ENCODE data around the gene TNFRSF25.

Gene TNFRSF25

GRCh38 chr1:6425658-6426057 lies 40.3 kb downstream of the TNFRSF25 start:
- TF ChIP-seq EZH2 (IDR thresholded peaks at IDR 0.05) = no peak
- no peak for TF ChIP-seq POLR2AphosphoS5 (IDR thresholded peaks at IDR 0.05; ENCODE audit: borderline replicate concordance, low read depth, low read length)
- no peak for TF ChIP-seq FOXP2 (optimal IDR thresholded peaks at IDR 0.05; ENCODE audit: control extremely low read depth, extremely low read length, insufficient read depth)
- Histone ChIP-seq H3K27ac (no peak overlapping the region), H3K9ac (ENCODE audit: insufficient read length) (no peak overlapping the region), H3K4me3 (no peak overlapping the region), H3K36me3 (ENCODE audit: insufficient read depth, low read length) (no peaks in the 10 kb centered on the region), H3K9me3 (ENCODE audit: low read depth, low read length) (no peaks in the 10 kb centered on the region)
- DNase-seq (ENCODE audit: low read depth, low spot score) = no peak

- Histone ChIP-seq H3K4me3 (peak within 1 kb of the TSS; percentile 42; the same call in 1 of the 2 replicates), H3K9me3 (ENCODE audit: low read depth, low read length) (no peaks in the 10 kb centered on the region), H3K36me3 (ENCODE audit: insufficient read depth, low read length) (no peaks in the 10 kb centered on the region), H3K9ac (ENCODE audit: insufficient read length) (no peak within 1 kb of the TSS), H3K27ac (no peak within 1 kb of the TSS)
- TF ChIP-seq POLR2AphosphoS5 (IDR thresholded peaks at IDR 0.05; ENCODE audit: borderline replicate concordance, low read depth, low read length) (no peak), EZH2 (IDR thresholded peaks at IDR 0.05) (no peak), FOXP2 (optimal IDR thresholded peaks at IDR 0.05; ENCODE audit: control extremely low read depth, extremely low read length, insufficient read depth) (no peak)
- DNase-seq (ENCODE audit: low read depth, low spot score) = no peak
Measured at GRCh38 chr1:6424619-6425593, 41.1 kb downstream of the TNFRSF25 start, which contains the start of gene ESPN. TSS of gene ESPN (plus strand) at chr1:6424776. CDS start at chr1:6424956, 180 bp downstream.

- 0 out of 2 replicates have a peak overlapping the region, but pooled peaks have one; percentile 9 for H3K4me3 ChIP-seq
- no peak for TF ChIP-seq POLR2AphosphoS5 (IDR thresholded peaks at IDR 0.05; ENCODE audit: borderline replicate concordance, low read depth, low read length)
- TF ChIP-seq EZH2 (IDR thresholded peaks at IDR 0.05) = peak; percentile 87
- TF ChIP-seq FOXP2 (optimal IDR thresholded peaks at IDR 0.05; ENCODE audit: control extremely low read depth, extremely low read length, insufficient read depth) = no peak
- no peak for DNase-seq (ENCODE audit: low read depth, low spot score)
- no peak overlapping the region for H3K9ac ChIP-seq (ENCODE audit: insufficient read length)
- H3K27ac ChIP-seq = no peak overlapping the region
- H3K36me3 ChIP-seq (ENCODE audit: insufficient read depth, low read length) = no peaks in the 10 kb centered on the region
- H3K9me3 ChIP-seq (ENCODE audit: low read depth, low read length) = no peaks in the 10 kb centered on the region
Measured at GRCh38 chr1:6424000-6424565, 41.9 kb downstream of the TNFRSF25 start.

GRCh38 chr1:6423321-6423999 lies 42.5 kb downstream of the TNFRSF25 start:
- no peak for DNase-seq (ENCODE audit: low read depth, low spot score)
- no peak overlapping the region for H3K27ac ChIP-seq
- H3K4me3 ChIP-seq = 0 out of 2 replicates have a peak overlapping the region, but pooled peaks have one; percentile 9
- H3K9ac ChIP-seq (ENCODE audit: insufficient read length) = no peak overlapping the region
- no peaks in the 10 kb centered on the region for H3K36me3 ChIP-seq (ENCODE audit: insufficient read depth, low read length)
- H3K9me3 ChIP-seq (ENCODE audit: low read depth, low read length) = no peaks in the 10 kb centered on the region
- no peak for TF ChIP-seq POLR2AphosphoS5 (IDR thresholded peaks at IDR 0.05; ENCODE audit: borderline replicate concordance, low read depth, low read length)
- TF ChIP-seq EZH2 (IDR thresholded peaks at IDR 0.05) = no peak
- TF ChIP-seq FOXP2 (optimal IDR thresholded peaks at IDR 0.05; ENCODE audit: control extremely low read depth, extremely low read length, insufficient read depth) = no peak

GRCh38 chr1:6421266-6421665 lies 44.7 kb downstream of the TNFRSF25 start:
- Histone ChIP-seq H3K36me3 (ENCODE audit: insufficient read depth, low read length) (no peaks in the 10 kb centered on the region), H3K4me3 (no peak overlapping the region), H3K9me3 (ENCODE audit: low read depth, low read length) (no peaks in the 10 kb centered on the region), H3K27ac (no peak overlapping the region), H3K9ac (ENCODE audit: insufficient read length) (no peak overlapping the region)
- TF ChIP-seq EZH2 (IDR thresholded peaks at IDR 0.05) = no peak
- no peak for TF ChIP-seq FOXP2 (optimal IDR thresholded peaks at IDR 0.05; ENCODE audit: control extremely low read depth, extremely low read length, insufficient read depth)
- no peak for TF ChIP-seq POLR2AphosphoS5 (IDR thresholded peaks at IDR 0.05; ENCODE audit: borderline replicate concordance, low read depth, low read length)
- no peak for DNase-seq (ENCODE audit: low read depth, low spot score)

GRCh38 chr1:6420454-6421042 lies 45.4 kb downstream of the TNFRSF25 start:
- TF ChIP-seq FOXP2 (optimal IDR thresholded peaks at IDR 0.05; ENCODE audit: control extremely low read depth, extremely low read length, insufficient read depth) = no peak
- TF ChIP-seq POLR2AphosphoS5 (IDR thresholded peaks at IDR 0.05; ENCODE audit: borderline replicate concordance, low read depth, low read length) = no peak
- TF ChIP-seq EZH2 (IDR thresholded peaks at IDR 0.05) = no peak
- Histone ChIP-seq H3K36me3 (ENCODE audit: insufficient read depth, low read length) (no peaks in the 10 kb centered on the region), H3K27ac (no peak overlapping the region), H3K9me3 (ENCODE audit: low read depth, low read length) (no peaks in the 10 kb centered on the region), H3K4me3 (peak overlapping the region; percentile 22; the same call in 1 of the 2 replicates), H3K9ac (ENCODE audit: insufficient read length) (no peak overlapping the region)
- DNase-seq (ENCODE audit: low read depth, low spot score) = no peak

- TF ChIP-seq FOXP2 (optimal IDR thresholded peaks at IDR 0.05; ENCODE audit: control extremely low read depth, extremely low read length, insufficient read depth) = no peak
- TF ChIP-seq EZH2 (IDR thresholded peaks at IDR 0.05) = no peak
- no peak for TF ChIP-seq POLR2AphosphoS5 (IDR thresholded peaks at IDR 0.05; ENCODE audit: borderline replicate concordance, low read depth, low read length)
- no peak within 1 kb of the TSS for H3K9ac ChIP-seq (ENCODE audit: insufficient read length)
- no peak for DNase-seq (ENCODE audit: low read depth, low spot score)
- peak within 1 kb of the TSS; percentile 28; the same call in 1 of the 2 replicates for H3K4me3 ChIP-seq
- H3K27ac ChIP-seq = no peak within 1 kb of the TSS
- no peaks in the 10 kb centered on the region for H3K9me3 ChIP-seq (ENCODE audit: low read depth, low read length)
- no peaks in the 10 kb centered on the region for H3K36me3 ChIP-seq (ENCODE audit: insufficient read depth, low read length)
Measured at GRCh38 chr1:6419804-6420453, 46.0 kb downstream of the TNFRSF25 start, which contains the start of gene HES2. TSS of gene HES2 (minus strand) at chr1:6419919. CDS start at chr1:6419820, 99 bp downstream.
